SK-N-MC (cell line): Measurements from ENCODE around the gene PTPRG.

Experiments
- EZH2 ChIP-seq: fragments of 200-600 bp; sonication (generic); IDR thresholded peaks from one replicate; pipeline ENCODE4 v1.6.1; 2017; ENCODE audit warnings: antibody characterized with exemption
- POLR2AphosphoS5 ChIP-seq: IDR thresholded peaks from 2 replicates; pipeline ENCODE4 v1.6.1; 2012; ENCODE audit warnings: mild to moderate bottlenecking, low read depth, low read length, borderline replicate concordance

GRCh38 chr3:61624300-61624699 is 62.9 kb downstream of the PTPRG start:
- TF ChIP-seq POLR2AphosphoS5 (no peak), EZH2 (no peak)
